A549 (cell line): Measurements from ENCODE around the gene USP24. TPM values are rescaled to one million over a fixed set of nuclear protein-coding genes. Genes with fewer than 3 reads are reported as not detected.

Experiments used
- ATAC-seq, 2 experiments: fragments of 200-7000 bp in 1 of 2; fragments of >200 bp in 1 of 2; cut with Nextera tagmentation in 1 of 2; cut with Tn5 transposase in 1 of 2; 3 replicates each; pipeline versions ENCODE4 v1.8.0 to v1.9.1; 2018 to 2020; ENCODE audit warnings: mild to moderate bottlenecking in 1 of 2, moderate library complexity in 1 of 2
- CTCF ChIA-PET: fragments of 300-600 bp; sonication (Branson Sonifier 250); formaldehyde crosslinking; extraction: SDS; loops from one replicate; lab custom pipeline; 2021; ENCODE audit warnings: antibody characterized with exemption, inconsistent platforms; lab: Yijun Ruan, JAX
- POLR2A ChIA-PET: fragments of 350-600 bp; formaldehyde crosslinking; extraction: SDS; loops from one replicate; lab custom pipeline; 2021; ENCODE audit warnings: antibody characterized with exemption, inconsistent platforms; lab: Yijun Ruan, JAX
- DNase-seq, 2 experiments: peaks; one replicate each; pipeline versions ENCODE4 v3.0.0 to v3.0.0-alpha.2; 2011 to 2016; ENCODE audit warnings: low read depth in 1 of 2, low spot score in 1 of 2
- FAIRE-seq: peaks from 2 replicates; lab custom pipeline; 2011; peaks lifted over from hg19 to GRCh38; lab: Jason Lieb, UNC
- H3K27ac ChIP-seq, 2 experiments: fragments of >200 bp; sonication (Bioruptor Twin); formaldehyde crosslinking; 3 replicates each; pipeline ENCODE4 v1.5.1; 2016 to 2017
- H3K4me1 ChIP-seq: fragments of >200 bp; sonication (Bioruptor Twin); formaldehyde crosslinking; 3 replicates; pipeline ENCODE4 v1.6.1; 2016
- H3K4me2 ChIP-seq: fragments of >200 bp; sonication (Bioruptor Twin); formaldehyde crosslinking; 3 replicates; pipeline ENCODE4 v1.6.1; 2016
- H3K4me3 ChIP-seq: fragments of >200 bp; sonication (Bioruptor Twin); formaldehyde crosslinking; 3 replicates; pipeline ENCODE4 v1.5.1; 2016
- H3K9me3 ChIP-seq: fragments of >200 bp; sonication (Bioruptor Twin); formaldehyde crosslinking; 3 replicates; pipeline ENCODE4 v1.6.1; 2016
- CBX2 ChIP-seq: fragments of 200-600 bp; sonication (generic); IDR thresholded peaks from 2 replicates; pipeline ENCODE4 v1.6.1; 2016; ENCODE audit warnings: low read depth, mild to moderate bottlenecking, borderline replicate concordance
- CBX8 ChIP-seq: fragments of 200-600 bp; sonication (generic); IDR thresholded peaks from 2 replicates; pipeline ENCODE4 v1.6.1; 2016
- CEBPB ChIP-seq, 2 experiments: fragments of >200 bp in 1 of 2; sonication (Bioruptor Twin) in 1 of 2; formaldehyde crosslinking in 1 of 2; IDR thresholded peaks; 2 replicates each; pipeline ENCODE4 v1.6.1; 2012 to 2016
- CHD2 ChIP-seq: fragments of 150-350 bp; IDR thresholded peaks from 2 replicates; pipeline ENCODE4 v1.6.1; 2014; ENCODE audit warnings: low read length; ENCODE audit not compliant: partially characterized antibody
- CHD4 ChIP-seq: fragments of 200-600 bp; sonication (generic); IDR thresholded peaks from 2 replicates; pipeline ENCODE4 v1.6.1; 2016; ENCODE audit warnings: antibody characterized with exemption, mild to moderate bottlenecking, borderline replicate concordance
- EP300 ChIP-seq, 2 experiments: fragments of >200 bp; sonication (Bioruptor Twin); formaldehyde crosslinking; IDR thresholded peaks; 2 replicates in 1 of 2; 3 replicates in 1 of 2; pipeline ENCODE4 v1.6.1; 2016 to 2017
- FOSB ChIP-seq: fragments of 250-450 bp; sonication (Bioruptor Pico); IDR thresholded peaks from 2 replicates; pipeline ENCODE4 v1.5.0; 2020; ENCODE audit warnings: mild to moderate bottlenecking, moderate library complexity
- FOSL2 ChIP-seq, 2 experiments: fragments of 450-650 bp in 1 of 2; fragments of >200 bp in 1 of 2; sonication (Bioruptor Twin) in 1 of 2; formaldehyde crosslinking; IDR thresholded peaks; 2 replicates each; pipeline versions ENCODE4 v1.5.0 to v1.6.1; 2016 to 2020; ENCODE audit warnings: mild to moderate bottlenecking in 1 of 2, moderate library complexity in 1 of 2
- HDAC2 ChIP-seq: fragments of 200-600 bp; sonication (generic); IDR thresholded peaks from 2 replicates; pipeline ENCODE4 v1.6.1; 2016
- JUNB ChIP-seq: fragments of >200 bp; sonication (Bioruptor Twin); formaldehyde crosslinking; IDR thresholded peaks from 2 replicates; pipeline ENCODE4 v1.6.1; 2016
- KDM5A ChIP-seq: fragments of 200-600 bp; sonication (generic); IDR thresholded peaks from 2 replicates; pipeline ENCODE4 v1.6.1; 2016; ENCODE audit warnings: antibody characterized with exemption, mild to moderate bottlenecking
- MAX ChIP-seq: IDR thresholded peaks from 2 replicates; pipeline ENCODE4 v1.6.1; 2012
- NPAS2 ChIP-seq: fragments of 250-450 bp; sonication (Bioruptor Pico); IDR thresholded peaks from 2 replicates; pipeline ENCODE4 v1.8.0; 2022; ENCODE audit warnings: mild to moderate bottlenecking, moderate library complexity, borderline replicate concordance
- PHF8 ChIP-seq: fragments of 200-600 bp; sonication (generic); IDR thresholded peaks from 2 replicates; pipeline ENCODE4 v1.6.1; 2016; ENCODE audit warnings: low read depth, mild to moderate bottlenecking, antibody characterized with exemption, moderate library complexity, borderline replicate concordance
- POLR2A ChIP-seq: IDR thresholded peaks from 2 replicates; pipeline ENCODE4 v1.6.1; 2012; ENCODE audit warnings: mild to moderate bottlenecking, low read length
- SMC3 ChIP-seq: fragments of >200 bp; sonication (Bioruptor Twin); formaldehyde crosslinking; IDR thresholded peaks from 3 replicates; pipeline ENCODE4 v1.6.1; 2018; ENCODE audit warnings: inconsistent platforms
- SREBF2 ChIP-seq: fragments of 450-650 bp; IDR thresholded peaks from 2 replicates; pipeline ENCODE4 v1.6.1; 2014; ENCODE audit warnings: mild to moderate bottlenecking, moderate library complexity
- ZFP36 ChIP-seq: fragments of 450-650 bp; IDR thresholded peaks from 2 replicates; pipeline ENCODE4 v1.6.1; 2014; ENCODE audit warnings: borderline replicate concordance; ENCODE audit not compliant: partially characterized antibody
- WGBS: methylation state at CpG from one replicate; pipeline ENCODE4 v1.1.6; 2017; ENCODE audit errors: missing lambda C conversion rate; 5-methylcytosine and 5-hydroxymethylcytosine counted together
- polyA plus RNA-seq, 4 experiments: library from polyadenylated mRNA; depleted of rRNA in 3 of 4; stranded (reverse); fragments of >200 nt; fragmentation: RNase III in 1 of 4; extraction: RNeasy Plus Mini Kit Qiagen cat#74134 plus additional on column Dnase treatment in 1 of 4; gene quantifications; 2 replicates in 3 of 4; 3 replicates in 1 of 4; pipeline ENCODE4 v1.2.3, GENCODE V29; 2011 to 2017
- TF ChIP-seq, protein P1 (sequence below): fragments of 200-600 bp; sonication (generic); IDR thresholded peaks from 2 replicates; pipeline ENCODE4 v1.6.1; 2016; ENCODE audit warnings: antibody characterized with exemption, mild to moderate bottlenecking, moderate library complexity

USP24 gene
- polyA plus RNA-seq, 2 of the 4 experiments (the other 2 are of a cell fraction), result 14.7 to 21.7 TPM

DNA sequence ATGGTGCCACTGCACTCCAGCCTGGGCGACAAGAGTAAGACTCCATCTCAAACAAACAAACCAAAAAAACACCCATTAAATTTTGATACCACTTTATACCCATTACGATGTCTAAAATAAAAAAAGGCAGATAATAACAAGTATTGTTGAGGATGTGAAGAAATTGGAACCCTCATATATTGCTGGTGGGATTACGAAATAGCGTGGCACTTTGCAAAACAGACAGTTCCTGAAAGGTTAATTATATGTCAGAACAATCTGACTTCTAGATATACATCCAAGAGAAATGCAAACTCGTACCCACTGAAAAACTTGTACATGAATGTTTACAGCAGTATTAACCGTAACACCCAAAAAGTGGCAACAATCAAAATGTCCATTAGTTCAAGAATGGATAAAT lies 70.3 kb downstream of the USP24 start:
- no peak for FAIRE-seq
- peaks cover 18% of the 10 kb centered on the region; the same call in 2 of the 3 replicates for H3K4me1 ChIP-seq
- H3K27ac ChIP-seq, result no peak overlapping the region
- no peak for ATAC-seq
- H3K4me3 ChIP-seq, result no peak overlapping the region
- no peak for TF ChIP-seq FOSL2 (IDR thresholded peaks at IDR 0.05)
- TF ChIP-seq FOSL2 (CRISPR knock-in tag; IDR thresholded peaks at IDR 0.05), result no peak
- no peak for TF ChIP-seq SREBF2
- H3K4me2 ChIP-seq, result no peak overlapping the region
- no peak for DNase-seq
- WGBS, result 92% methylated on average over 6 of the region's 6 CpGs
- POLR2A ChIA-PET, result interaction anchor here (1.0 kb wide), 1 partner anchor 70 kb away, joined by 3 read pairs; the partner anchor contains the start of gene USP24
- no peaks in the 10 kb centered on the region for H3K9me3 ChIP-seq
- CTCF ChIA-PET, result interaction anchor here (2.9 kb wide), 1 partner anchor 132 kb away, joined by 17 read pairs; no protein-coding TSS in a partner anchor

DNA sequence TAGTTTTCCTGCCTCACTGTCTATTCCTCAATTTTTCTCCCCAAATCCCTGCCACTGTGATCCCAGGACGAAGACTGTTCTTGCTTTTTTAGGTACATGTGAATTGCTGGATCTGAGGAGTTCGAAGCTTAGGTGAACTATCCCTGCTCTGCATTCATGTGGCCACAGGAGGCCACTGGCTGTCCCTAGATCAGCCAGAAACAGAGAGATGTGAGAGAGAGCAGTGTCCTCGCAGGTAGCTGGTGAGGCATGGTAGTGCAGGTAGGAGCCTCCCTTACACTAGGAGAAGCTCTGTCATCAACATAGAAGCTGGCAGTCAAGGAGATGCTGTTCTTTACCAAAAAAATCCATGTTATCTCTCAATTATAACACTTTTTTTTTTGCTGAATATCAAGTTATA lies 71.5 kb downstream of the USP24 start:
- 91% methylated on average over 3 of the region's 3 CpGs for WGBS
- Histone ChIP-seq H3K4me1 (peaks cover 18% of the 10 kb centered on the region; the same call in 2 of the 3 replicates), H3K4me3 (no peak overlapping the region), H3K4me2 (no peak overlapping the region), H3K9me3 (no peaks in the 10 kb centered on the region), H3K27ac (no peak overlapping the region)
- ATAC-seq, result peak; percentile 93 to 99
- POLR2A ChIA-PET, result interaction anchor here (1.0 to 1.3 kb wide), 2 partner anchors 71 to 1436 kb away, joined by 3 read pairs; partner anchors contain the start of genes PLPP3 and USP24
- FAIRE-seq, result no peak
- CTCF ChIA-PET, result interaction anchor here (0.6 to 2.9 kb wide), 5 partner anchors 10 to 1442 kb away, joined by 3 to 17 read pairs (median 3); no protein-coding TSS in a partner anchor
- peak in 1 of 2 experiments; percentile 54 for DNase-seq
- TF ChIP-seq SMC3, result no peak
- TF ChIP-seq CBX8, result no peak
- no peak for TF ChIP-seq PHF8
- no peak for TF ChIP-seq CHD2
- TF ChIP-seq CHD4, result no peak
- no peak for TF ChIP-seq CEBPB (IDR thresholded peaks at IDR 0.05)
- no peak for TF ChIP-seq MAX
- TF ChIP-seq POLR2A, result no peak
- TF ChIP-seq, all 56 proteins: peak for 0

DNA sequence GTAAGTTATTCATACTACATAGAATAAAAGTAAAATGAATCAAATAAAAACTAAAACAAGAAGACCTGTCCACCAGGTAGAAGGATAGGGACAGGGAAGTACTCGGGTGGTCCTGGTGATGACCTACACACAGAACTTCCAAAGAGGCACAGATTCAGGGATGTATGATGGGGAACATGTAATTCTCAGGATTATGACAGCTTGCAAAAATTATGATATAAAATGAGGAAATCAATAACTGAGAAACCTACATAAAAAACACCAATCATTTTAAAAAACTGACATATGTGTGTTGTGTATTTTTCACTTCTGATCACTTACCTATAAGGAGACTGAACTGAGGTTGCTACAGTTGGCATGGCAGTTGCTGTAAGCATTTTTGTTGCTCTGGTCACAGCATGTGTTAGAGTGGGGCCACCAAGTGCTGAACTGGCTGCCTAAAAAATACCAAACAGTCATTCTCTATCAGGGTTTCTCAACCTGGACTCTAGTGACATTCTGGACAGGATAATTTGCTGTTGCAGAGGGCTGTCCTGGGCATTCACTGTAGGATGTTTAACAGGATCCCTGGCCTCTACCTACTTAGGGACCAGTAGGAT lies 73.8 kb downstream of the USP24 start:
- WGBS, result 73% methylated on average over 1 of the region's 1 CpG
- Histone ChIP-seq H3K9me3 (no peaks in the 10 kb centered on the region), H3K4me1 (peaks cover 4% of the 10 kb centered on the region; the same call in 1 of the 3 replicates), H3K27ac (no peak overlapping the region), H3K4me3 (no peak overlapping the region), H3K4me2 (no peak overlapping the region)
- CTCF ChIA-PET, result interaction anchor here (1.2 to 2.9 kb wide), 3 partner anchors 13 to 1679 kb away, joined by 3 to 20 read pairs (median 4); no protein-coding TSS in a partner anchor
- ATAC-seq (no peak), FAIRE-seq (no peak), DNase-seq (no peak)
- no peak for TF ChIP-seq HDAC2
- TF ChIP-seq CBX2, result no peak
- no peak for TF ChIP-seq KDM5A
- TF ChIP-seq ZFP36, result no peak
- TF ChIP-seq FOSB (CRISPR knock-in tag), result no peak
- no peak for TF ChIP-seq POLR2A
- no peak for TF ChIP-seq CHD4
- no peak for TF ChIP-seq JUNB
- no peak for TF ChIP-seq NPAS2 (CRISPR knock-in tag)
- TF ChIP-seq, protein P1, sequence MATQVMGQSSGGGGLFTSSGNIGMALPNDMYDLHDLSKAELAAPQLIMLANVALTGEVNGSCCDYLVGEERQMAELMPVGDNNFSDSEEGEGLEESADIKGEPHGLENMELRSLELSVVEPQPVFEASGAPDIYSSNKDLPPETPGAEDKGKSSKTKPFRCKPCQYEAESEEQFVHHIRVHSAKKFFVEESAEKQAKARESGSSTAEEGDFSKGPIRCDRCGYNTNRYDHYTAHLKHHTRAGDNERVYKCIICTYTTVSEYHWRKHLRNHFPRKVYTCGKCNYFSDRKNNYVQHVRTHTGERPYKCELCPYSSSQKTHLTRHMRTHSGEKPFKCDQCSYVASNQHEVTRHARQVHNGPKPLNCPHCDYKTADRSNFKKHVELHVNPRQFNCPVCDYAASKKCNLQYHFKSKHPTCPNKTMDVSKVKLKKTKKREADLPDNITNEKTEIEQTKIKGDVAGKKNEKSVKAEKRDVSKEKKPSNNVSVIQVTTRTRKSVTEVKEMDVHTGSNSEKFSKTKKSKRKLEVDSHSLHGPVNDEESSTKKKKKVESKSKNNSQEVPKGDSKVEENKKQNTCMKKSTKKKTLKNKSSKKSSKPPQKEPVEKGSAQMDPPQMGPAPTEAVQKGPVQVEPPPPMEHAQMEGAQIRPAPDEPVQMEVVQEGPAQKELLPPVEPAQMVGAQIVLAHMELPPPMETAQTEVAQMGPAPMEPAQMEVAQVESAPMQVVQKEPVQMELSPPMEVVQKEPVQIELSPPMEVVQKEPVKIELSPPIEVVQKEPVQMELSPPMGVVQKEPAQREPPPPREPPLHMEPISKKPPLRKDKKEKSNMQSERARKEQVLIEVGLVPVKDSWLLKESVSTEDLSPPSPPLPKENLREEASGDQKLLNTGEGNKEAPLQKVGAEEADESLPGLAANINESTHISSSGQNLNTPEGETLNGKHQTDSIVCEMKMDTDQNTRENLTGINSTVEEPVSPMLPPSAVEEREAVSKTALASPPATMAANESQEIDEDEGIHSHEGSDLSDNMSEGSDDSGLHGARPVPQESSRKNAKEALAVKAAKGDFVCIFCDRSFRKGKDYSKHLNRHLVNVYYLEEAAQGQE, result no peak
- no peak for TF ChIP-seq CEBPB (IDR thresholded peaks at IDR 0.05)
- TF ChIP-seq EP300 (IDR thresholded peaks at IDR 0.05), result no peak
- POLR2A ChIA-PET, result no interaction called here
